NCI-H2029 treated with DMSO at 0.1 percent for 48 hours (cell line): ENCODE data around the gene KLHDC7B.

Experiments
- DNase-seq: peaks from one replicate; lab custom pipeline; 2025; lab: John Stamatoyannopoulos, UW

Gene KLHDC7B

DNA sequence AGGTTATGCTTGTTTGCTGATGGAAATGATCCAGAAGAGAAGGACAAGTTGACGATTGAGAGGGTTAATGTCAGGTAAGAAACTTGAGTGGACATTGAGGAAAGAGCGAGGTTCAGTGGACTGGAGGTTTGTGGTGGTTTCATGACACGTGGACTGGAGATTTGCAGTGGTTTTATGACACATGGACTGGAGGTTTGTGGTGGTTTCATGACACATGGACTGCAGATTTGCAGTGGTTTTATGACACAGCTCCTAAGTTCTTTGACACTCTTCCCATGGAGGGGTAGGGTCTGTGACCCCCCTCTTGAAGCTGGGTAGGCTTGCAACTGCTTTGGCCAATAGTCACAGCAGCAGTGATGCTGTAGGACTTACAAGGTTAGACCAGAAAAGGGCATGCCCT lies 49.5 kb downstream of the KLHDC7B start:
- DNase-seq = no peak

DNA sequence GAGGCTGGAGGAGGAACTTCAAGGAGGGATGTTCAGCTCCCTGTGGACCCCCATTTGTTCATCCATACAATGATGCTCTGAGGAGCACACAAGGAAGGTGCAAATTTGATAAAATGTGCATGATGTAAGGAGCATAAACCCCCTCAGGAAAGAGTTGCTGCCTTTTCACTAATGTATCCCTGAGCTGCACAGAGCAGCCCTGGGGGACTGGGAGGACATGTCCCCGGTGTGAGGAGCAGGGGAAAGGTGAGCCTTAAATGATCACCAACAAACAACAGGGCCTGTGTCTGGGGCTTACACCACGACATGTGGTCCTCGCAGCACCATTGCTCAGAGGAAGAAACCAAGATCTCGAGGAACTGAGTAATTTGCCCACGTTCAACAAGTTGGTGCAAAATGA lies 51.4 kb downstream of the KLHDC7B start:
- DNase-seq = no peak

DNA sequence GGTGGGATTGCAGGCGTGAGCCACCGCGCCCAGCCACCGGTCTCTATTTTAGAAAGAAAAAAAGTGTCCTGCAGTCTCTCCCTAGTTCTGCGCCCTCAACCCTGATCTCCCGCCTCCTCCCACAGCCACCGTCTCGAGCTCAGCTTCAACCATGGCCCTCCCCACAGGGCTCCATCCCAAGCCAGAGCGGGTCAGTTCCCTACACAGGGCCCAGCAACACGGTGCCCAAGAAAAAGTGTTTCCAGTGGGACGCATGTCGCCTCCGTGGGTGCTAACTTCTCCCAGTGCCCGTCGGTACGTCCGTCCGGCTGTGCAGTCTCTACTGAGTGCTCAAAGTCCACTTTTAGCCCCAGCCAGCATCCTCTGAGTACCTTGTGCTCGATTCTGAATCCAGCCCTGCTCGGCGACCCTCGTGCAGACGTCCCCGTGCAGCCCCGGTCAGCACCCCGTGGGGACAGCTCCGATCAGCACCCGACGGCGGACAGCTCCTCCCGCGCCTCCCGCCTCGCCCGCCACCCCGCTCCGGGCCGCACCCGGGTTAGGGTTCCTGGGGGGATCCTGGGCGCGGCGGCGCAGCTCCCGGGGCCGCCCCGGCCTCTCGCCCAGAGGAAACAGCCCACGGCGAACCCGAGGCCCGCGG lies 54.2 kb downstream of the KLHDC7B start:
- no peak for DNase-seq

GRCh38 chr22:50600538-50600937 lies 54.8 kb downstream of the KLHDC7B start, which contains the start of gene MAPK8IP2:
Gene MAPK8IP2 (plus strand): TSS chr22:50600793. CDS start chr22:50600819, 26 bp downstream.
- no peak for DNase-seq
